ENCODE measurements around the gene EXOC1.

- TF ChIP-seq EZH2phosphoT487 (IDR thresholded peaks at IDR 0.05; ENCODE audit: borderline replicate concordance) (no peak), CTCF (conservative IDR thresholded peaks at IDR 0.05; ENCODE audit: low read length) (no peak)
These were observed 25.8 kb downstream of the EXOC1 start for GRCh38 chr4:55879224-55879623.
